K562 (cell line): Measurements from ENCODE around the gene SRRT. TPM values are rescaled to one million over a fixed set of nuclear protein-coding genes. Genes with fewer than 3 reads are reported as not detected.

Source experiments
- CHCHD3 ChIP-seq: fragments of 250-450 bp; sonication (Bioruptor Pico); IDR thresholded peaks from 2 replicates; pipeline ENCODE4 v2.1.2; 2022; ENCODE audit warnings: mild to moderate bottlenecking
- CHD2 ChIP-seq: IDR thresholded peaks from 2 replicates; pipeline ENCODE4 v1.6.1; 2011; ENCODE audit warnings: low read depth, low read length
- ELF1 ChIP-seq: fragments of 200-800 bp; sonication (Bioruptor generic); IDR thresholded peaks from 2 replicates; pipeline ENCODE4 v1.6.1; 2016; ENCODE audit warnings: missing genetic modification characterization, missing compliant biosample characterization
- GATAD2A ChIP-seq: fragments of 450-650 bp; IDR thresholded peaks from 2 replicates; pipeline ENCODE4 v1.6.1; 2017
- HEY1 ChIP-seq: fragments of 250-450 bp; sonication (Bioruptor Pico); IDR thresholded peaks from 2 replicates; pipeline ENCODE4 v1.5.0; 2020; ENCODE audit warnings: mild to moderate bottlenecking, moderate library complexity, borderline replicate concordance
- HNRNPLL ChIP-seq: fragments of 200-400 bp; formaldehyde crosslinking; IDR thresholded peaks from 2 replicates; pipeline ENCODE4 v1.6.1; 2017; ENCODE audit warnings: low read length, low read depth, mild to moderate bottlenecking; ENCODE audit not compliant: poor library complexity, severe bottlenecking
- ILK ChIP-seq: fragments of 450-650 bp; IDR thresholded peaks from 2 replicates; pipeline ENCODE4 v1.6.1; 2016; ENCODE audit warnings: missing genetic modification characterization, low read depth, mild to moderate bottlenecking, missing compliant biosample characterization, moderate library complexity, borderline replicate concordance
- JUND ChIP-seq, 2 experiments: IDR thresholded peaks; 2 replicates in 1 of 2; 3 replicates in 1 of 2; pipeline ENCODE4 v1.6.1; 2011; ENCODE audit warnings: borderline replicate concordance in 2 of 2, low read depth in 2 of 2, low read length in 2 of 2, improper control_type of control experiment in 1 of 2, missing biosample characterization in 1 of 2, missing genetic modification characterization in 1 of 2, missing genetic modification reagents in 1 of 2
- KDM4B ChIP-seq, 2 experiments: fragments of 450-650 bp in 1 of 2; sonication (generic) in 1 of 2; IDR thresholded peaks; 2 replicates each; pipeline ENCODE4 v1.6.1; 2016 to 2017; ENCODE audit warnings: borderline replicate concordance in 2 of 2, antibody characterized with exemption in 1 of 2, low read depth in 1 of 2, mild to moderate bottlenecking in 1 of 2
- MAFG ChIP-seq: fragments of 450-650 bp; conservative IDR thresholded peaks from 2 replicates; pipeline ENCODE4 v1.6.1; 2016; ENCODE audit warnings: missing genetic modification characterization, missing compliant biosample characterization
- POLR2A ChIP-seq: fragments of 450-650 bp; conservative IDR thresholded peaks from 2 replicates; pipeline ENCODE4 v1.6.1; 2016
- POLR3A ChIP-seq: IDR thresholded peaks from 2 replicates; pipeline ENCODE4 v1.6.1; 2011; ENCODE audit warnings: borderline replicate concordance, mild to moderate bottlenecking, moderate library complexity; ENCODE audit not compliant: insufficient read length, insufficient read depth; ENCODE audit errors: extremely low read depth
- PTBP1 ChIP-seq: fragments of 200-400 bp; formaldehyde crosslinking; IDR thresholded peaks from 2 replicates; pipeline ENCODE4 v1.6.1; 2017; ENCODE audit warnings: low read depth, low read length
- SAP30 ChIP-seq: fragments of 200-600 bp; sonication (generic); IDR thresholded peaks from 2 replicates; pipeline ENCODE4 v1.6.1; 2012; ENCODE audit warnings: borderline replicate concordance, low read depth, mild to moderate bottlenecking, moderate library complexity, low read length, control low read depth, inconsistent platforms; ENCODE audit not compliant: insufficient read depth, poor library complexity, severe bottlenecking
- SRSF3 ChIP-seq: fragments of 200-400 bp; formaldehyde crosslinking; IDR thresholded peaks from 2 replicates; pipeline ENCODE4 v1.6.1; 2016; ENCODE audit warnings: mild to moderate bottlenecking, low read length, moderate library complexity; ENCODE audit not compliant: insufficient read depth
- SRSF9 ChIP-seq: fragments of 200-400 bp; formaldehyde crosslinking; IDR thresholded peaks from 2 replicates; pipeline ENCODE4 v1.6.1; 2017; ENCODE audit warnings: low read depth, low read length, borderline replicate concordance
- TAF9B ChIP-seq: fragments of 450-650 bp; IDR thresholded peaks from 2 replicates; pipeline ENCODE4 v1.6.1; 2018; ENCODE audit warnings: mild to moderate bottlenecking; ENCODE audit not compliant: partially characterized antibody
- YY1 ChIP-seq, 3 experiments: IDR thresholded peaks; 2 replicates each; pipeline ENCODE4 v1.6.1; 2011; ENCODE audit warnings: low read length in 2 of 3, mild to moderate bottlenecking in 2 of 3, moderate library complexity in 2 of 3, borderline replicate concordance in 1 of 3, control low read depth in 1 of 3, low read depth in 1 of 3; ENCODE audit not compliant: insufficient read depth in 3 of 3, insufficient replicate concordance in 2 of 3, control insufficient read depth in 1 of 3, insufficient read length in 1 of 3; ENCODE audit errors: extremely low read depth in 1 of 3
- ZNF699 ChIP-seq: fragments of 250-450 bp; sonication (Bioruptor Pico); IDR thresholded peaks from 2 replicates; pipeline ENCODE4 v1.8.0; 2021; ENCODE audit warnings: mild to moderate bottlenecking, moderate library complexity; ENCODE audit not compliant: insufficient replicate concordance
- ZNF780A ChIP-seq: fragments of 250-450 bp; sonication (Bioruptor Pico); IDR thresholded peaks from 2 replicates; pipeline ENCODE4 v1.5.0; 2021; ENCODE audit warnings: mild to moderate bottlenecking
- polyA plus RNA-seq, 8 experiments: library from polyadenylated mRNA; depleted of rRNA in 4 of 8; stranded (reverse) in 5 of 8; unstranded in 3 of 8; fragments of >200 nt; fragmentation: Nextera tagmentation in 2 of 8; fragmentation: Illumina TruSeq in 1 of 8; extraction: Ambion mirVana in 2 of 8; extraction: Trizol in 1 of 8; gene quantifications; 2 replicates each; pipeline versions ENCODE4 v1.2.1 to v1.2.3, GENCODE V29; 2011 to 2014; ENCODE audit warnings: inconsistent platforms in 1 of 8, missing spikeins in 1 of 8
- total RNA-seq, 7 experiments: library from RNA; depleted of rRNA in 6 of 7; stranded (reverse); fragments of >200 nt in 6 of 7; fragmentation: Illumina TruSeq in 2 of 7; extraction: Trizol in 2 of 7; gene quantifications; 2 replicates each; pipeline versions ENCODE4 v1.2.1 to v1.2.3, GENCODE V29; 2011 to 2021; ENCODE audit warnings: low replicate concordance in 1 of 7
- TF ChIP-seq, protein P1 (sequence below), 2 experiments: fragments of 150-350 bp in 1 of 2; IDR thresholded peaks; 2 replicates each; pipeline ENCODE4 v1.6.1; 2012 to 2016; ENCODE audit warnings: low read depth in 2 of 2, low read length in 2 of 2, mild to moderate bottlenecking in 1 of 2, moderate library complexity in 1 of 2
- TF ChIP-seq, protein P2 (sequence below): fragments of 450-650 bp; formaldehyde crosslinking; conservative IDR thresholded peaks from 2 replicates; pipeline ENCODE4 v1.4.0; 2022; ENCODE audit warnings: mild to moderate bottlenecking, missing genetic modification characterization

SRRT gene
- total and polyA plus RNA-seq, 9 of the 15 experiments (the other 6 are each of a cell fraction or from before 2014, with no cell fraction given): 10.3 to 263 (median 84.4) TPM

DNA sequence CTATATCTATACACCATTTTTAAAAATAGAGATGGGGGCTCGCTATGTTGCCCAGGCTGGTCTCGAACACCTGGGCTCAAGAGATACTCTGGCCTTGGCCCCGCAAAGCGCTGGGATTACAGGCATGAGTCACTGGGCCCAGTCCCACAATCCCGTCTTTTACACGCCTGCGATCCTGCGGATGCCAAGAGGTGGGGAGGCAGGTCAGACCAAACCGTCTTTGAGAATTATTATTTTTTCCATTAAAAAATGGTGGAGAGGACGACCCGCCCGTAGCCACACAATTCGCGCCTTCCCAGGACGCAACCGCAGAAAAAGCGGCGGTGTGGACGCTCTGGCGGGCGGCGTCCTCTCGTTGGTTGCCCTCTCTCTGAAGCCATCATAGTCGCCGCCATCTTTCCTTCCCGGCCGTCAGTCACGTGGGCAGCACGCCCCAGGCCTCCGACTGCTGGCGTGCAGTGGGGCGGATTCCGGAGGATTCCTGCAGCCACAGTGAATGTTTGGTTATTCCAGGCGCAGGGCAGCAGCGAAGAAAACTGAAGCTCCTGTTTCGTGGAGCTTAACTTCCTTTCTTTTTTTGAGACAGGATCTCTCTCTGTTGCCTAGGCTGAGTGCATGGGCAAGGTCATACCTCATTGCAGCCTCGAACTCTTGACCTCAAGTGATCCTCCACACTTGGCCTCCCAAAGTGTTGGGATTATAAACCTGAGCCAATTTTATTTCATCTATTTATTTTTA is 37.6 kb upstream of the SRRT start (continued):
- TF ChIP-seq HNRNPLL: peak; percentile 67
- no peak for TF ChIP-seq HEY1 (CRISPR knock-in tag)
- TF ChIP-seq GATAD2A: no peak
- peak in 1 of 2 experiments; percentile 80; a peak in 1 of 4 replicates for TF ChIP-seq KDM4B (IDR thresholded peaks at IDR 0.05; ENCODE audit: borderline replicate concordance in 2 of 2, low read depth in 1 of 2)
- TF ChIP-seq POLR2A: peak; percentile 79
- no peak for TF ChIP-seq POLR3A
- TF ChIP-seq ZNF780A: no peak
- TF ChIP-seq TAF9B: peak; percentile 64
- no peak for TF ChIP-seq ILK (tag)
- TF ChIP-seq, protein P1, sequence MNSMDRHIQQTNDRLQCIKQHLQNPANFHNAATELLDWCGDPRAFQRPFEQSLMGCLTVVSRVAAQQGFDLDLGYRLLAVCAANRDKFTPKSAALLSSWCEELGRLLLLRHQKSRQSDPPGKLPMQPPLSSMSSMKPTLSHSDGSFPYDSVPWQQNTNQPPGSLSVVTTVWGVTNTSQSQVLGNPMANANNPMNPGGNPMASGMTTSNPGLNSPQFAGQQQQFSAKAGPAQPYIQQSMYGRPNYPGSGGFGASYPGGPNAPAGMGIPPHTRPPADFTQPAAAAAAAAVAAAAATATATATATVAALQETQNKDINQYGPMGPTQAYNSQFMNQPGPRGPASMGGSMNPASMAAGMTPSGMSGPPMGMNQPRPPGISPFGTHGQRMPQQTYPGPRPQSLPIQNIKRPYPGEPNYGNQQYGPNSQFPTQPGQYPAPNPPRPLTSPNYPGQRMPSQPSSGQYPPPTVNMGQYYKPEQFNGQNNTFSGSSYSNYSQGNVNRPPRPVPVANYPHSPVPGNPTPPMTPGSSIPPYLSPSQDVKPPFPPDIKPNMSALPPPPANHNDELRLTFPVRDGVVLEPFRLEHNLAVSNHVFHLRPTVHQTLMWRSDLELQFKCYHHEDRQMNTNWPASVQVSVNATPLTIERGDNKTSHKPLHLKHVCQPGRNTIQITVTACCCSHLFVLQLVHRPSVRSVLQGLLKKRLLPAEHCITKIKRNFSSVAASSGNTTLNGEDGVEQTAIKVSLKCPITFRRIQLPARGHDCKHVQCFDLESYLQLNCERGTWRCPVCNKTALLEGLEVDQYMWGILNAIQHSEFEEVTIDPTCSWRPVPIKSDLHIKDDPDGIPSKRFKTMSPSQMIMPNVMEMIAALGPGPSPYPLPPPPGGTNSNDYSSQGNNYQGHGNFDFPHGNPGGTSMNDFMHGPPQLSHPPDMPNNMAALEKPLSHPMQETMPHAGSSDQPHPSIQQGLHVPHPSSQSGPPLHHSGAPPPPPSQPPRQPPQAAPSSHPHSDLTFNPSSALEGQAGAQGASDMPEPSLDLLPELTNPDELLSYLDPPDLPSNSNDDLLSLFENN (IDR thresholded peaks at IDR 0.05; ENCODE audit: low read depth in 2 of 2, low read length in 2 of 2): no peak
- TF ChIP-seq PTBP1: no peak
- TF ChIP-seq YY1 (IDR thresholded peaks at IDR 0.05; ENCODE audit: borderline replicate concordance in 1 of 3, control insufficient read depth in 1 of 3, extremely low read depth in 1 of 3, insufficient read depth in 3 of 3, insufficient read length in 1 of 3, insufficient replicate concordance in 2 of 3, low read depth in 1 of 3, low read length in 2 of 3): peak; percentile 97 to 99 (median 99)
- peak; percentile 66 for TF ChIP-seq JUND (IDR thresholded peaks at IDR 0.05; ENCODE audit: borderline replicate concordance, low read depth, low read length)
- peak; percentile 72; the same call in 2 of the 3 replicates for TF ChIP-seq JUND (tag; IDR thresholded peaks at IDR 0.05; ENCODE audit: borderline replicate concordance, low read depth, low read length)
- no peak for TF ChIP-seq SRSF9
- no peak for TF ChIP-seq ZNF699
- no peak for TF ChIP-seq SRSF3
- no peak for TF ChIP-seq ELF1 (tag)
- no peak for TF ChIP-seq CHCHD3 (CRISPR knock-in tag)
- TF ChIP-seq MAFG (tag): no peak
- no peak for TF ChIP-seq CHD2
- TF ChIP-seq, protein P2, sequence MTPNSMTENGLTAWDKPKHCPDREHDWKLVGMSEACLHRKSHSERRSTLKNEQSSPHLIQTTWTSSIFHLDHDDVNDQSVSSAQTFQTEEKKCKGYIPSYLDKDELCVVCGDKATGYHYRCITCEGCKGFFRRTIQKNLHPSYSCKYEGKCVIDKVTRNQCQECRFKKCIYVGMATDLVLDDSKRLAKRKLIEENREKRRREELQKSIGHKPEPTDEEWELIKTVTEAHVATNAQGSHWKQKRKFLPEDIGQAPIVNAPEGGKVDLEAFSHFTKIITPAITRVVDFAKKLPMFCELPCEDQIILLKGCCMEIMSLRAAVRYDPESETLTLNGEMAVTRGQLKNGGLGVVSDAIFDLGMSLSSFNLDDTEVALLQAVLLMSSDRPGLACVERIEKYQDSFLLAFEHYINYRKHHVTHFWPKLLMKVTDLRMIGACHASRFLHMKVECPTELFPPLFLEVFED: no peak
- TF ChIP-seq SAP30: no peak
